Measurements from ENCODE around the gene ZHX3.
"Not testable (repeated sequence)": the region's sequence is repeated elsewhere in the genome, so short reads cannot be mapped to it uniquely, and the experiment has no call there.

The ZHX3 gene

GRCh38 chr20:41242807-41243206 is 74.7 kb downstream of the ZHX3 start:
- no peaks in the 10 kb centered on the region for H3K4me1 ChIP-seq
- H3K9me3 ChIP-seq: no peaks in the 10 kb centered on the region
- H3K27me3 ChIP-seq (ENCODE audit: low read depth): no peaks in the 10 kb centered on the region
- no peak for DNase-seq (ENCODE audit: low spot score in 2 of 2)
- in situ Hi-C loops (cut with MboI; ENCODE audit: low sequenced_read_pairs): no loop called here
- no peak overlapping the region for H3K4me3 ChIP-seq
- no peaks in the 10 kb centered on the region for H3K36me3 ChIP-seq (replicated peaks)

GRCh38 chr20:41242352-41242751 is 75.2 kb downstream of the ZHX3 start:
- H3K4me1 ChIP-seq: no peaks in the 10 kb centered on the region
- no peaks in the 10 kb centered on the region for H3K36me3 ChIP-seq (replicated peaks)
- no peaks in the 10 kb centered on the region for H3K27me3 ChIP-seq (ENCODE audit: low read depth)
- H3K4me3 ChIP-seq: no peak overlapping the region
- no peaks in the 10 kb centered on the region for H3K9me3 ChIP-seq
- DNase-seq (ENCODE audit: low spot score in 2 of 2): no peak
- in situ Hi-C loops (cut with MboI; ENCODE audit: low sequenced_read_pairs): no loop called here

- DNase-seq (ENCODE audit: low spot score in 2 of 2); H3K4me1 ChIP-seq; H3K4me3 ChIP-seq; H3K9me3 ChIP-seq; H3K36me3 ChIP-seq (replicated peaks); in situ Hi-C loops (cut with MboI; ENCODE audit: low sequenced_read_pairs); H3K27me3 ChIP-seq (ENCODE audit: low read depth): not testable (repeated sequence)
These were observed 80.3 kb downstream of the ZHX3 start for GRCh38 chr20:41237233-41237632.

GRCh38 chr20:41236818-41237217 is 80.7 kb downstream of the ZHX3 start:
- H3K36me3 ChIP-seq (replicated peaks); DNase-seq (ENCODE audit: low spot score in 2 of 2); H3K27me3 ChIP-seq (ENCODE audit: low read depth); in situ Hi-C loops (cut with MboI; ENCODE audit: low sequenced_read_pairs); H3K4me1 ChIP-seq; H3K9me3 ChIP-seq; H3K4me3 ChIP-seq: not testable (repeated sequence)

- Histone ChIP-seq H3K27me3 (ENCODE audit: low read depth) (no peaks in the 10 kb centered on the region), H3K9me3 (no peaks in the 10 kb centered on the region), H3K4me1 (no peaks in the 10 kb centered on the region), H3K36me3 (replicated peaks) (no peaks in the 10 kb centered on the region), H3K4me3 (no peak overlapping the region)
- in situ Hi-C loops (cut with MboI; ENCODE audit: low sequenced_read_pairs): no loop called here
- no peak for DNase-seq (ENCODE audit: low spot score in 2 of 2)
These were observed 83.0 kb downstream of the ZHX3 start for GRCh38 chr20:41234546-41234945.

GRCh38 chr20:41234041-41234440 is 83.5 kb downstream of the ZHX3 start:
- Histone ChIP-seq H3K4me1 (no peaks in the 10 kb centered on the region), H3K36me3 (replicated peaks) (no peaks in the 10 kb centered on the region), H3K9me3 (no peaks in the 10 kb centered on the region), H3K4me3 (no peak overlapping the region), H3K27me3 (ENCODE audit: low read depth) (no peaks in the 10 kb centered on the region)
- in situ Hi-C loops (cut with MboI; ENCODE audit: low sequenced_read_pairs): no loop called here
- no peak for DNase-seq (ENCODE audit: low spot score in 2 of 2)

- Histone ChIP-seq H3K36me3 (replicated peaks) (no peaks in the 10 kb centered on the region), H3K9me3 (no peaks in the 10 kb centered on the region), H3K4me3 (no peak overlapping the region), H3K4me1 (no peaks in the 10 kb centered on the region), H3K27me3 (ENCODE audit: low read depth) (no peaks in the 10 kb centered on the region)
- no peak for DNase-seq (ENCODE audit: low spot score in 2 of 2)
- in situ Hi-C loops (cut with MboI; ENCODE audit: low sequenced_read_pairs): no loop called here
These were observed 84.3 kb downstream of the ZHX3 start for GRCh38 chr20:41232973-41233926.

GRCh38 chr20:41231136-41231535 is 86.4 kb downstream of the ZHX3 start:
- Histone ChIP-seq H3K9me3 (no peaks in the 10 kb centered on the region), H3K4me1 (no peaks in the 10 kb centered on the region), H3K27me3 (ENCODE audit: low read depth) (no peaks in the 10 kb centered on the region), H3K4me3 (no peak overlapping the region), H3K36me3 (replicated peaks) (no peaks in the 10 kb centered on the region)
- no peak for DNase-seq (ENCODE audit: low spot score in 2 of 2)
- in situ Hi-C loops (cut with MboI; ENCODE audit: low sequenced_read_pairs): no loop called here

GRCh38 chr20:41230136-41230535 is 87.4 kb downstream of the ZHX3 start:
- Histone ChIP-seq H3K27me3 (ENCODE audit: low read depth) (no peaks in the 10 kb centered on the region), H3K36me3 (replicated peaks) (no peaks in the 10 kb centered on the region), H3K9me3 (no peaks in the 10 kb centered on the region), H3K4me1 (no peaks in the 10 kb centered on the region), H3K4me3 (no peak overlapping the region)
- DNase-seq (ENCODE audit: low spot score in 2 of 2): no peak
- in situ Hi-C loops (cut with MboI; ENCODE audit: low sequenced_read_pairs): no loop called here

GRCh38 chr20:41229259-41229658 is 88.3 kb downstream of the ZHX3 start:
- Histone ChIP-seq H3K4me3 (no peak overlapping the region), H3K9me3 (no peaks in the 10 kb centered on the region), H3K4me1 (no peaks in the 10 kb centered on the region), H3K27me3 (ENCODE audit: low read depth) (no peaks in the 10 kb centered on the region), H3K36me3 (replicated peaks) (no peaks in the 10 kb centered on the region)
- in situ Hi-C loops (cut with MboI; ENCODE audit: low sequenced_read_pairs): no loop called here
- no peak for DNase-seq (ENCODE audit: low spot score in 2 of 2)

- Histone ChIP-seq H3K36me3 (replicated peaks) (no peaks in the 10 kb centered on the region), H3K9me3 (no peaks in the 10 kb centered on the region), H3K27me3 (ENCODE audit: low read depth) (no peaks in the 10 kb centered on the region), H3K4me3 (no peak overlapping the region), H3K4me1 (no peaks in the 10 kb centered on the region)
- in situ Hi-C loops (cut with MboI; ENCODE audit: low sequenced_read_pairs): no loop called here
- no peak for DNase-seq (ENCODE audit: low spot score in 2 of 2)
These were observed 88.7 kb downstream of the ZHX3 start for GRCh38 chr20:41228858-41229257.

GRCh38 chr20:41226426-41226825 is 91.1 kb downstream of the ZHX3 start:
- in situ Hi-C loops (cut with MboI; ENCODE audit: low sequenced_read_pairs): no loop called here
- Histone ChIP-seq H3K9me3 (no peaks in the 10 kb centered on the region), H3K4me3 (no peak overlapping the region), H3K27me3 (ENCODE audit: low read depth) (no peaks in the 10 kb centered on the region), H3K4me1 (no peaks in the 10 kb centered on the region), H3K36me3 (replicated peaks) (no peaks in the 10 kb centered on the region)
- no peak for DNase-seq (ENCODE audit: low spot score in 2 of 2)

- Histone ChIP-seq H3K4me3 (no peak overlapping the region), H3K4me1 (no peaks in the 10 kb centered on the region), H3K9me3 (no peaks in the 10 kb centered on the region), H3K36me3 (replicated peaks) (no peaks in the 10 kb centered on the region), H3K27me3 (ENCODE audit: low read depth) (no peaks in the 10 kb centered on the region)
- in situ Hi-C loops (cut with MboI; ENCODE audit: low sequenced_read_pairs): no loop called here
- DNase-seq (ENCODE audit: low spot score in 2 of 2): no peak
These were observed 92.4 kb downstream of the ZHX3 start for GRCh38 chr20:41225091-41225490.

GRCh38 chr20:41224281-41224680 is 93.2 kb downstream of the ZHX3 start:
- no peak for DNase-seq (ENCODE audit: low spot score in 2 of 2)

GRCh38 chr20:41223112-41223511 is 94.4 kb downstream of the ZHX3 start:
- Histone ChIP-seq H3K27me3 (ENCODE audit: low read depth) (no peaks in the 10 kb centered on the region), H3K4me1 (no peaks in the 10 kb centered on the region), H3K36me3 (replicated peaks) (no peaks in the 10 kb centered on the region), H3K9me3 (no peaks in the 10 kb centered on the region), H3K4me3 (no peak overlapping the region)
- in situ Hi-C loops (cut with MboI; ENCODE audit: low sequenced_read_pairs): no loop called here
- DNase-seq (ENCODE audit: low spot score in 2 of 2): no peak

More at GRCh38 chr20:41224281-41224680, 93.2 kb downstream of the ZHX3 start:
- no peaks in the 10 kb centered on the region for H3K36me3 ChIP-seq (replicated peaks)
- in situ Hi-C loops (cut with MboI; ENCODE audit: low sequenced_read_pairs): no loop called here
- H3K9me3 ChIP-seq: no peaks in the 10 kb centered on the region
- no peak overlapping the region for H3K4me3 ChIP-seq
- no peaks in the 10 kb centered on the region for H3K27me3 ChIP-seq (ENCODE audit: low read depth)
- no peaks in the 10 kb centered on the region for H3K4me1 ChIP-seq

Data from HAP-1 (cell line).